Fibroblast of villous mesenchyme (primary cell): Measurements from ENCODE around the gene SFT2D3. TPM values are rescaled to one million over a fixed set of nuclear protein-coding genes. Genes with fewer than 3 reads are reported as not detected.

ENCODE experiments used
- DNase-seq: peaks from one replicate; pipeline ENCODE4 v3.0.0-alpha.2; 2010; ENCODE audit warnings: low read depth
- H3K4me3 ChIP-seq: 2 replicates; pipeline ENCODE4 v1.5.1; 2011; ENCODE audit warnings: low read depth, mild to moderate bottlenecking, low read length
- total RNA-seq: library from RNA; depleted of rRNA; stranded (reverse); fragments of >200 nt; gene quantifications from 2 replicates; pipeline ENCODE4 v1.2.3, GENCODE V29; 2012
- TF ChIP-seq, protein P1 (sequence below): IDR thresholded peaks from 2 replicates; pipeline ENCODE4 v1.5.1; 2012; ENCODE audit warnings: low read depth, mild to moderate bottlenecking, low read length; ENCODE audit not compliant: insufficient read depth

Gene SFT2D3, protein sequence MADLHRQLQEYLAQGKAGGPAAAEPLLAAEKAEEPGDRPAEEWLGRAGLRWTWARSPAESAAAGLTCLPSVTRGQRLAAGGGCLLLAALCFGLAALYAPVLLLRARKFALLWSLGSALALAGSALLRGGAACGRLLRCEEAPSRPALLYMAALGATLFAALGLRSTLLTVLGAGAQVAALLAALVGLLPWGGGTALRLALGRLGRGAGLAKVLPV
- 4.7 and 5.8 TPM in 2 replicates for total RNA-seq

DNA sequence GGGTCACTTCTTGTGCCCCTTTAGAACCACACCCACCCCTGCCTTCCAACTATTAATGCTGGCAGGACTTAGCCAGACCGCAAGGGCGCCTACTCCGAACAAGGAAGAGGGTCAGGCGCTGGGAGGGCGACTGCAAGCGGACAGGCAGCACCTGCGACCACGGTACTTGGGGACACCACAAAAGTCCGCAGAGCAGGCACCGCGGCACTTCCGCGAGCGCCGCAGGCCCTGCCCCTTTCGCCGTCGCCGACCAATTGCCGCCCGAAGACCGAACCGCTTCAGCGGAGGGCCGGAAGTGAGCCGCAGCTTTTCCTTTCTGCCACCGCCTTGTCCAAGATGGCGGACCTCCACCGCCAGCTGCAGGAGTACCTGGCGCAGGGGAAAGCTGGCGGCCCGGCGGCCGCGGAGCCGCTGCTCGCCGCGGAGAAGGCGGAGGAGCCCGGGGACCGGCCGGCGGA is at the start of gene SFT2D3:
Gene SFT2D3 (plus strand): TSS at position 305 of the 458 bp plus-strand sequence. CDS start 32 bp downstream, at position 337.
- DNase-seq: peak; percentile 92

DNA sequence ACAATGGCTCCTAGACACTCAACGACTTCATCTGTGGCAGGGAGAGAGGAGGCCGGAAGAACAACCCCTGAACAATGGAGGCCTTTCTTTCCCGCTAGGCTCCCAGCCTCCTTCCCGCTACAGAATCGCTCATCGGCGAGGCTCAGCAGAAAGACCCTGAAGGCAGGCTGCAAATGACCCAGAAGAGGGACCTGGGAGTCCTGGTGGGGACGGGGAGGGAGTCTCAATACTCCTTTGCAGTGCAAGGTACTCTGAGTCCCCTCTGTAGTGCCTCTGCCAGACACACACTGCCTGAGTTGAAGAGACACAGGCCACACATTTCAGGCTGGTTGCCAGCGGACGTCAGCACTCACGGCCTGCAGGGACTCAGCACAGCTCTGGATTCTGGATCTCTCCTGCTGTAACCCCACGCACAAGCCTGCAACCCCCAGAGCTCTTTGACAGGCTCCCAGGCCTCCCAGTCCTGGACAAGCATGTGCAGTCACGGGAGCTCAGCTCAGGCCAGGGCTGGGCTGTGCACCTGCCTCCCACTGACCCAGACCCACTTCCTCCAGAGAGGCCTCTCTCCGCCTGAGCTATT is 49.2 kb upstream of the SFT2D3 start:
- peak; percentile 75 for DNase-seq
- H3K4me3 ChIP-seq: no peak overlapping the region
- TF ChIP-seq, protein P1, sequence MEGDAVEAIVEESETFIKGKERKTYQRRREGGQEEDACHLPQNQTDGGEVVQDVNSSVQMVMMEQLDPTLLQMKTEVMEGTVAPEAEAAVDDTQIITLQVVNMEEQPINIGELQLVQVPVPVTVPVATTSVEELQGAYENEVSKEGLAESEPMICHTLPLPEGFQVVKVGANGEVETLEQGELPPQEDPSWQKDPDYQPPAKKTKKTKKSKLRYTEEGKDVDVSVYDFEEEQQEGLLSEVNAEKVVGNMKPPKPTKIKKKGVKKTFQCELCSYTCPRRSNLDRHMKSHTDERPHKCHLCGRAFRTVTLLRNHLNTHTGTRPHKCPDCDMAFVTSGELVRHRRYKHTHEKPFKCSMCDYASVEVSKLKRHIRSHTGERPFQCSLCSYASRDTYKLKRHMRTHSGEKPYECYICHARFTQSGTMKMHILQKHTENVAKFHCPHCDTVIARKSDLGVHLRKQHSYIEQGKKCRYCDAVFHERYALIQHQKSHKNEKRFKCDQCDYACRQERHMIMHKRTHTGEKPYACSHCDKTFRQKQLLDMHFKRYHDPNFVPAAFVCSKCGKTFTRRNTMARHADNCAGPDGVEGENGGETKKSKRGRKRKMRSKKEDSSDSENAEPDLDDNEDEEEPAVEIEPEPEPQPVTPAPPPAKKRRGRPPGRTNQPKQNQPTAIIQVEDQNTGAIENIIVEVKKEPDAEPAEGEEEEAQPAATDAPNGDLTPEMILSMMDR: no peak

More for the DNA sequence above, at the start of gene SFT2D3:
- TF ChIP-seq, protein P1: no peak
- H3K4me3 ChIP-seq: peak within 1 kb of the TSS; percentile 74

DNA sequence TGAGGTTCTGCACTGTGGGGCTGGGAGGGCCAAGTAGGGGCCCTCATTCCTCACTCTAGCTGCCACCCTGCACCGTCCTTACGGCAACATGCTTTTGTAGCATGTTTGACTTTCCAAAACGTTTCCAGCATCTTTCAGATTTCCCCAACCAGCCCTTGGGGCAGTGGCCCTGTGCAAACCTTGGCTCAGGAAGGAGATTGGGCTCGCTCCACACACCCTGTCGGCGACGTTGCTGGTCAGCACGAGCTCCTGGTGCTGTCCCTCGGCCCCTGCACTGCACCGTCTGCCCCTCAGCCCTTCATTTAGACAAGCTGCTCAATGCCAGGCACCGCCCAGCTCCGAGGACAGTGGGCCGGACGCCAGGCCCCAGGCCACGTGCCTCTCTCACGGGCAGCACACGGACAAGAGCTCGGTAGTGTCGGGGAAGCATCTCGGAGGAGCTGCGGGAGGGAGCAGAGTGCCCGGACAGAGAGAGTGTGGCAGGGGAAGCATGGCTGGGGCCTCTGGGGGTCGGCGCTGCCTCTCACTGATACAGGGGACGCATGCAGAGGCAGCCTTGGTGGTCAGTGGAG is 48.4 kb upstream of the SFT2D3 start:
- TF ChIP-seq, protein P1: no peak
- no peak for DNase-seq
- no peak overlapping the region for H3K4me3 ChIP-seq

DNA sequence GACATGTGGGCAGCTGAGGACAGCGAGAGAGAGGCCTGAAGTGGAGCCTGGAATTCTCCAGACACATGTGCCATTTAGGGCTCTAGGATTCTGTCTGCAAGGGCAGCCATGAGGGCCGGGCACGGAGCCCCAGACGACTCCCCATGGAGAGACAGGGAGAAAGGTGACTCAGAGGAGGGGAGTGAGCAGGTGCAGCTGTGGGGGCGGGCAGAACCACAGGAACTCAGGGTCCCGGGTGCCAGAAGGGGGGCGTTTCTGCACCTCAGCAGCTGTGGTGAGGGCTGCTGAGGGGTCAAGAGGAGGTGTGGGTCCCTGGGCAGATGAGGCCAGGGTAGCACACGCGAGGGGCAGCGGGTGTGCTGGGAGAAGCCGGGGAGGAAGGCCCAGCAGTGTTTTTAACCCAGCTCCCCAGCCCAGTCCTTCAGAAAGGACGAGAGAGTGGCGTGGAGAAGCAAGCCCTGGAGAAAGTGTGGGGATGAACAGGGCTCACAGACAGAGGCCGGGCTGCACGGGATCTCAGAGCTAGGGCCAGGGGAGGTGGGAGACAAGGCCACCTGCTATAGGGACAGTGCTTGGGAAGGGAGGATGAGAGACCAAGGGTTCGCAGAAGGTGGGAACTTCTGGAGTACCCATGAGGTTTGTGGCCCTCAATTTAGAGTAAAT is 47.7 kb upstream of the SFT2D3 start:
- H3K4me3 ChIP-seq: no peak overlapping the region
- DNase-seq: no peak
- TF ChIP-seq, protein P1: no peak

DNA sequence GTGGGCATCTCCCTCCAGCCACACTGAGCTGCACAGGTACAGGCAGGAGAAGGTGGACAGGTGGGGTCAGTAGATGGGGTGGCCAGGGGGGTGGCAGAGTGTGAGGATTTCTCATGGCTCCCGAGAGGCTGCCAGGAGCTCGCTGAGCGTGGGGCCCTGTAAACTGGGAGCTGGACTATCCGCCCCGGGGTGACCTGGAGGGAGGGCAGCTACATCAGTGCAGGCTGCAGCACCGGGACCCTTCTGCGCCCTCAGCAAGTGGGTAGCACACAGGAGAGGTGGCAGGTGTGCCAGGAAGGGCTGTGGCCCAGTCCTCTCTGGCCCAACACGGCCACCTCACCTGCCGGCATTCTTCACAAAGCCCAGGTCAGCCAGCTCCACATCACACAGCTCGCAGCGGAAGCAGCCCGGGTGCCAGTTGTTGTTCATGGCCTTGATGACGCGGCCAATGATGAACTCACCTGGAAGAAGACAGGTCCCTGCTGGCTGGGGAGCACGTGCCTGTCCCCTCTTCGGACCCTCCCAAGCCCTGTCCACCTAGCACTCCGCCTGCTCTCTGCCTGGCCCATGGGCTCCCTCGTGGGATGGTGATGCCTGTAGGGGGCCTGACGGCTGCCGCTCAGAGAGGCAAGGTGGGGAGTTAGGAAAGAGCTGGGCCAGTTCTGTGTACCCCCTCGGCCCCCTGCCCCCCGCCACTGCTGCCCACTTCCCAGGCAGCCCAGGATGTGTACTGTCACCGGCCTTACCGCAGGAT is 47.0 kb upstream of the SFT2D3 start:
- H3K4me3 ChIP-seq: no peak overlapping the region
- no peak for DNase-seq
- TF ChIP-seq, protein P1: no peak

DNA sequence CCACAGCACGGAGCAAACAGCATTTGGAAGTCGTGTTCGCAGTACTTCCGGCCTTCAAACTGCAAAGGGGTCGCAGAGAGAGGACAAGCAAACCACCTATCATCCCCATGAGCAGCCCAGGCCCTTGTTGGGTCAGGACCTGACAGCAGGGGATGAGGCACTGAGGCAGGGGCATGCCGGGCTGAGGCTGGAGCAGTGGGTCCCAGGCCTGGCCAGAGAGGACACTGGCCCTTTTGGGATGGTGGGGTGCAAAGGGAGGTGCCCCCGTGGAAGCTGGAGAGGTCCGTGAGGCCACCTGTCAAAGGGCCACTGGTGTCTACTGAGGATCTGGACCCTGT is 46.5 kb upstream of the SFT2D3 start:
- DNase-seq: no peak
- TF ChIP-seq, protein P1: no peak
- H3K4me3 ChIP-seq: no peak overlapping the region
